ENCODE measurements around the gene HSPA1L. TPM values are rescaled to one million over a fixed set of nuclear protein-coding genes. Genes with fewer than 3 reads are reported as not detected.

HSPA1L gene
- total RNA-seq, 2 donors from 2014 or later = 1.5 to 8.5 TPM

DNA sequence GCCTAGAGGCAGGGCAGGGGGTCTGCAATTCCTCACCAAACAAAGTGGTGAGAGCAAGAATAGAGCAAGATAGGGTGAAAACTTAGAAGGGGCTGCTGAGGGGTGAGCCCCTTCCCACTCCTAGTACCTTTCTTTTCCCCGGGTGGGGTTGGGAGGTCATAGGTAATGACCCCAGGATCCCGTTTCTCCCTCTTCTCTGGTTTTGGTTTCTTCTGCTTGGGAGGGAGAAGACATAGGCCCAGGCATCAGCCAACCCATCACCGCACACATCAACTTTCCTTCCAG is 23.1 kb downstream of the HSPA1L start:
- no peak overlapping the region for H3K27ac ChIP-seq
- no peaks in the 10 kb centered on the region for H3K27me3 ChIP-seq (replicated peaks; ENCODE audit: insufficient read depth)
- H3K9me3 ChIP-seq = no peaks in the 10 kb centered on the region
- TF ChIP-seq POLR2A (IDR thresholded peaks at IDR 0.05) = no peak
- TF ChIP-seq, protein P1, sequence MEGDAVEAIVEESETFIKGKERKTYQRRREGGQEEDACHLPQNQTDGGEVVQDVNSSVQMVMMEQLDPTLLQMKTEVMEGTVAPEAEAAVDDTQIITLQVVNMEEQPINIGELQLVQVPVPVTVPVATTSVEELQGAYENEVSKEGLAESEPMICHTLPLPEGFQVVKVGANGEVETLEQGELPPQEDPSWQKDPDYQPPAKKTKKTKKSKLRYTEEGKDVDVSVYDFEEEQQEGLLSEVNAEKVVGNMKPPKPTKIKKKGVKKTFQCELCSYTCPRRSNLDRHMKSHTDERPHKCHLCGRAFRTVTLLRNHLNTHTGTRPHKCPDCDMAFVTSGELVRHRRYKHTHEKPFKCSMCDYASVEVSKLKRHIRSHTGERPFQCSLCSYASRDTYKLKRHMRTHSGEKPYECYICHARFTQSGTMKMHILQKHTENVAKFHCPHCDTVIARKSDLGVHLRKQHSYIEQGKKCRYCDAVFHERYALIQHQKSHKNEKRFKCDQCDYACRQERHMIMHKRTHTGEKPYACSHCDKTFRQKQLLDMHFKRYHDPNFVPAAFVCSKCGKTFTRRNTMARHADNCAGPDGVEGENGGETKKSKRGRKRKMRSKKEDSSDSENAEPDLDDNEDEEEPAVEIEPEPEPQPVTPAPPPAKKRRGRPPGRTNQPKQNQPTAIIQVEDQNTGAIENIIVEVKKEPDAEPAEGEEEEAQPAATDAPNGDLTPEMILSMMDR (IDR thresholded peaks at IDR 0.05) = no peak
- TF ChIP-seq POLR2AphosphoS5 (IDR thresholded peaks at IDR 0.05) = no peak
- peaks cover 3% of the 10 kb centered on the region for H3K4me1 ChIP-seq (replicated peaks)
- DNase-seq (ENCODE audit: low spot score) = no peak
- intact Hi-C loops (cut with DNase I) = no loop called here
- 90% methylated on average over 3 of the region's 3 CpGs for WGBS
- no peak overlapping the region for H3K4me3 ChIP-seq
- H3K36me3 ChIP-seq = no peaks in the 10 kb centered on the region

DNA sequence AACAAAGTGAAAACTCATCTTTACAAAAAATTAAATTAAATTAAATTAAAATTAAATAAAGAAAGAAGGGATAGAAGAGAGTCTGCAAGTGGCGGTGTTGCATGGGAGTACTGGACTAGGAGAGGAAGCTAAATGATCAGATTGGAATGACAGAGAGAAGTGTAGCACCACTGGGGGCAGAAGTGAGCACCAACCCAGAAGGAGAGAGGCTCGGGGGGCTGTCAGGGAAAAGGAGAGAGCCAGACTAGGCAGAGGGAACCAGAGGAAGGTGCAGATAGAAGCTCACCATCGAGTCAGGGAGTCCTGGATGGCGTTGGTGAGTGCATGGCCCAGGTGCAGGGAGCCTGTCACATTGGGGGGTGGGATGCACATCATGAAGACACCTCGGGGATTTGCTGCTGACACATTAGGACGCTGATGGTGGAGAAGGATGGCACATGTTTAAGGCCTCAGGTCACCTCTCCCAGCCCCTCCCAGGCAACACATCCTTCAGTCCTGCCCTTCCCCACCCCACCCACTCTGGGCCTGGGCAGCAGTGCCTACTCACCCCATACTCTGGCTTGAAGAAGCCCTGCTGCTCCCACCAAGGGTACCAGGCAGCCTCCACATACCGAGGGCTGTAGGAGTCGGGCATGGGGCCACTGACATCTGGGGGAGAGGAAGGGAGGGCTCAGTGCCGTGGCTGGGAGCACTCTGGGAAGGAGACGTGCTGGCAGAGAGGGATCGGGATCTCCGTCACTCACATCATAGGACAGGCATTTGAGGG is 23.6 kb downstream of the HSPA1L start:
- no peak for DNase-seq (ENCODE audit: low spot score)
- no peak overlapping the region for H3K4me3 ChIP-seq
- WGBS = 64% methylated on average over 12 of the region's 12 CpGs
- H3K9me3 ChIP-seq = no peaks in the 10 kb centered on the region
- TF ChIP-seq POLR2AphosphoS5 (IDR thresholded peaks at IDR 0.05) (no peak), POLR2A (IDR thresholded peaks at IDR 0.05) (no peak)
- TF ChIP-seq, protein P1 (IDR thresholded peaks at IDR 0.05) = peak in 3 of 4 experiments; percentile 15 to 55 (median 48)
- no peaks in the 10 kb centered on the region for H3K36me3 ChIP-seq
- H3K27me3 ChIP-seq (replicated peaks; ENCODE audit: insufficient read depth) = no peaks in the 10 kb centered on the region
- H3K4me1 ChIP-seq (replicated peaks) = peaks cover 3% of the 10 kb centered on the region
- intact Hi-C loops (cut with DNase I) = no loop called here
- no peak overlapping the region for H3K27ac ChIP-seq

DNA sequence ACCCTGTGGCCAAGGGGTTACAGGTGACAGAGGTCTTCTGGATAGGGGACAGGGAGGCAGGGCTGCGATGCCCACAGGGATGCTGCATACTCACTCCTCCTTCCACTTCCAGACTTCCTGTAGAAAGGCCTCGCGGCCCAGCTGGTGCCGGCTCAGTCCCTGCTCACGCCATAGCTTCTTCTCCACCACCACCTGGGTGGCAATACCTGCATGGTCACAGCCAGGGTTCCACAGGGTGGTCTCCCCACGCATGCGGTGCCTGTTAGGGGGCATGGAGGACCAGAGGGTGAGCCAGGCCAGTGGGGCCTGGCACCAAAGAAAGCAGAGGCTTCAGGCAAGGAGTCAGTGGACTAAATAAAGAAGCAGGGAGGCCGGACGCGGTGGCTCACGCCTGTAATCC is 29.6 kb downstream of the HSPA1L start:
- intact Hi-C loops (cut with DNase I) = no loop called here
- TF ChIP-seq POLR2AphosphoS5 (IDR thresholded peaks at IDR 0.05) (no peak), POLR2A (IDR thresholded peaks at IDR 0.05) (no peak)
- TF ChIP-seq, protein P1 (IDR thresholded peaks at IDR 0.05) = no peak
- Histone ChIP-seq H3K9me3 (no peaks in the 10 kb centered on the region), H3K27ac (no peak overlapping the region), H3K36me3 (peaks cover 5 to 16% of the 10 kb centered on the region in 2 donors), H3K4me3 (no peak overlapping the region), H3K27me3 (replicated peaks; ENCODE audit: insufficient read depth) (no peaks in the 10 kb centered on the region), H3K4me1 (replicated peaks) (no peaks in the 10 kb centered on the region)
- DNase-seq (ENCODE audit: low spot score) = no peak
- 95% methylated on average over 11 of the region's 11 CpGs for WGBS

DNA sequence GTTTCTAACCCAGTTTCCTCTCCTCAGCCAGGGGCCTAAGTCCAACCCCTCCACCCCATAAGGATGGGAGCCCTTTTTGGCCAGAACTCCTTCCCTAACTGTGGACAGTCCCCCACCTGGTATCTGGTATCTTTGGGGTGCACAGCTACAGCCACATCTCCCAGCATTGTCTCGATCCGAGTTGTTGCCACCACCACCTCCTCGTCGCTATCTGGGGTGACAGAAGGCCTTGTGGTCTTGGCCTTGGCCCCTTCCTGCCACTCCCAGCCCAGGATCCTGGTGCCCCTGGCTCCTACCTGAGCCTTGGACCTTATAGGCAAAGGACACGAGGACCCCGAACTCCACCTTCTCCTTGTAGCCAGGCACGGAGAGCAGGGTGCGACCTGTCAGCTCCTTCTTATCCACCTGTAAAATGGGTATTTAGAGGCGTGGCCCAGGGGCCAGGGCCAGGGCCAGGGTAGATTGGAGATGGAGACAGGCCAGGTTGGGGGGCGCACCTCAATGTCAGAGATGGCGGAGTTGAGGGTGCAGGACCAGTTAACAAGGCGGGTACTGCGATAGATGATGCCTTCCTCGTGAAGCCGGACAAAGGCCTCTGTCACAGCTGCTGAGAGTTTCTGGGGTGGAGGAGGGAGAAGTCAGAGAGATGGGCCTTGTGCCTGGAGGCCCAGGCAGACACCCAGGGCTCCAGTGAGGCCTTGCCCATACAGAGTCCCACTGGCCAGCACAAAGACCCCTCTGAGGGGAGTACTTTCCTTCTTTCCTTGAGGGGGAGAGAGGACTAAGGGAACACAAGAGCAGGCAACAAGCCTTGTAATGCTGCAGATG is 30.8 kb downstream of the HSPA1L start:
- 91% methylated on average over 15 of the region's 15 CpGs for WGBS
- H3K4me1 ChIP-seq (replicated peaks) = no peaks in the 10 kb centered on the region
- TF ChIP-seq POLR2AphosphoS5 (IDR thresholded peaks at IDR 0.05) = no peak
- no peak for TF ChIP-seq POLR2A (IDR thresholded peaks at IDR 0.05)
- TF ChIP-seq, protein P1 (IDR thresholded peaks at IDR 0.05) = no peak
- no peaks in the 10 kb centered on the region for H3K27me3 ChIP-seq (replicated peaks; ENCODE audit: insufficient read depth)
- no peak for DNase-seq (ENCODE audit: low spot score)
- H3K4me3 ChIP-seq = no peak overlapping the region
- intact Hi-C loops (cut with DNase I) = no loop called here
- H3K36me3 ChIP-seq = peaks cover 5 to 24% of the 10 kb centered on the region in 2 donors
- no peak overlapping the region for H3K27ac ChIP-seq
- H3K9me3 ChIP-seq = no peaks in the 10 kb centered on the region
